Gastroesophageal sphincter (tissue), 3 donors: ENCODE results near the gene SP5.

Source experiments
- CTCF ChIP-seq, 4 experiments: fragments of 200-600 bp in 2 of 4; fragments of 450-650 bp in 2 of 4; sonication (generic) in 1 of 4; IDR thresholded peaks; one replicate each; pipeline ENCODE4 v1.5.1; 2017 to 2019; ENCODE audit warnings: antibody characterized with exemption in 4 of 4, mild to moderate bottlenecking in 2 of 4, moderate library complexity in 2 of 4
- POLR2A ChIP-seq, 2 donors: fragments of 450-650 bp; IDR thresholded peaks; one replicate each; pipeline ENCODE4 v1.6.1; 2017; ENCODE audit warnings: antibody characterized with exemption in 2 of 2, mild to moderate bottlenecking in 2 of 2, moderate library complexity in 1 of 2
- POLR2AphosphoS5 ChIP-seq: sonication (generic); formaldehyde crosslinking; IDR thresholded peaks from one replicate; pipeline ENCODE4 v1.6.1; 2017; ENCODE audit warnings: antibody characterized with exemption

- TF ChIP-seq CTCF (IDR thresholded peaks at IDR 0.05): no peak
- TF ChIP-seq POLR2AphosphoS5: no peak
- TF ChIP-seq POLR2A (IDR thresholded peaks at IDR 0.05): no peak
Observed at GRCh38 chr2:170762760-170763159, 47.6 kb downstream of the SP5 start.
